NCI-H524 (cell line): Measurements from ENCODE around the gene CDK5RAP1.
"Not testable (repeated sequence)": the region's sequence is repeated elsewhere in the genome, so short reads cannot be mapped to it uniquely, and the experiment has no call there.

Source experiments
- DNase-seq, 2 experiments: peaks; one replicate each; lab custom pipeline; 2025; lab: John Stamatoyannopoulos, UW

The CDK5RAP1 gene, protein sequence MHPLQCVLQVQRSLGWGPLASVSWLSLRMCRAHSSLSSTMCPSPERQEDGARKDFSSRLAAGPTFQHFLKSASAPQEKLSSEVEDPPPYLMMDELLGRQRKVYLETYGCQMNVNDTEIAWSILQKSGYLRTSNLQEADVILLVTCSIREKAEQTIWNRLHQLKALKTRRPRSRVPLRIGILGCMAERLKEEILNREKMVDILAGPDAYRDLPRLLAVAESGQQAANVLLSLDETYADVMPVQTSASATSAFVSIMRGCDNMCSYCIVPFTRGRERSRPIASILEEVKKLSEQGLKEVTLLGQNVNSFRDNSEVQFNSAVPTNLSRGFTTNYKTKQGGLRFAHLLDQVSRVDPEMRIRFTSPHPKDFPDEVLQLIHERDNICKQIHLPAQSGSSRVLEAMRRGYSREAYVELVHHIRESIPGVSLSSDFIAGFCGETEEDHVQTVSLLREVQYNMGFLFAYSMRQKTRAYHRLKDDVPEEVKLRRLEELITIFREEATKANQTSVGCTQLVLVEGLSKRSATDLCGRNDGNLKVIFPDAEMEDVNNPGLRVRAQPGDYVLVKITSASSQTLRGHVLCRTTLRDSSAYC

DNA sequence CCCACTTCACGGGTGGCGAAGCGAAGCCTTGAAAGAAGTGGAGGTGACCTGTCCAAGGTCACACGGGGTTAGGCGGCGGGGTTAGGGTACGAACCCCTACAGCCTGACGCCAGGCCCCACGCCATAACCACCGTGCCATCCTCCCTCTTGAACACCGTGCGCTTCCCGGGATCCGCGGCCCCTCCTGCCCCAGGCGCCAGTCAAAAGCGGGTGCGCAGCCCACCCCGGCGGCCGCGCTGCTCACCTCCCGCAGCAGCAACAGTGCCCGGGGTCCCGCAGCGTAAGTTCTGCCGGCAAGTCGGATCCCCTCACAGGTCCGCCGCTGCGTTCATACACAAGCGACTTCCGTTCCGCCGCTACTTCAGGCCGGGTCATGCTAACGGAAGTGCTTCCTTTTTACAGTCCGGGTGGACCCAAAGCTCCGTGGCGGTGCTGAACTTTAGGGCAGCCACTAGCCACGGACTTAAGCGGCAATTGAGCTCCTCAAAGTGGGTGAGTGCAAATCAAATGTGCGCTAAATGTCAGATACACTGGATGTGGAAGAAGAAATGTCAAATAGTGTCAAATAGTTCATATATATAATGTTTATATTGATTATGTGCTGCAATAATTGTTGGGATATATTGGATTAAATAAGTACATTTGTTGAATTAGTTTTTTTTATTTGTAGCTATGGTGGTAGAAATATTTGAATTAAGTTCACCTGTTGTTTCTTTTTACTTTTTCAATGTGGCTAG lies at the start of gene CDK5RAP1:
Gene CDK5RAP1, minus strand, starts transcription at position 336 of the 737 bp plus-strand sequence. CDS start 4,455 bp downstream, outside the sequence.
- DNase-seq: peak; percentile 86 to 97

DNA sequence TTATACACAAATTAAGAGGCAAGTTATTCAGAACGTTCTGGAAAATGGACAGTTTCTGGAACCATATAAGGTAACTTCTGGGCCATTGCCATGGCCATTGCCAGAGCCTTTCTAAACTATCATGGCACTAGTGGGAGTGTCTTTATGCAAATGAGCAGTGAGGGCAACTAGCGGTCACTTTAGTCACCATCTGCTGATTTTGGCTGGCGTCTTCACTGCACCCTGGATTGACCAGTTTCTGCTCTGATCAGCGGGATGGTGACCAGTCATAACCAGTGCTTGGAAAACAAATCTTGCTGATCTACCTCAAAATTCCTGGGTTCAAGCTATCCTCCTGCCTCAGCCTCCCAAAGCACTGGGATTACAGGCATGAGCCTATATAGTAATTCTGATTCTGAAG lies 49.5 kb upstream of the CDK5RAP1 start:
- DNase-seq: peak in 1 of 2 experiments; percentile 15

DNA sequence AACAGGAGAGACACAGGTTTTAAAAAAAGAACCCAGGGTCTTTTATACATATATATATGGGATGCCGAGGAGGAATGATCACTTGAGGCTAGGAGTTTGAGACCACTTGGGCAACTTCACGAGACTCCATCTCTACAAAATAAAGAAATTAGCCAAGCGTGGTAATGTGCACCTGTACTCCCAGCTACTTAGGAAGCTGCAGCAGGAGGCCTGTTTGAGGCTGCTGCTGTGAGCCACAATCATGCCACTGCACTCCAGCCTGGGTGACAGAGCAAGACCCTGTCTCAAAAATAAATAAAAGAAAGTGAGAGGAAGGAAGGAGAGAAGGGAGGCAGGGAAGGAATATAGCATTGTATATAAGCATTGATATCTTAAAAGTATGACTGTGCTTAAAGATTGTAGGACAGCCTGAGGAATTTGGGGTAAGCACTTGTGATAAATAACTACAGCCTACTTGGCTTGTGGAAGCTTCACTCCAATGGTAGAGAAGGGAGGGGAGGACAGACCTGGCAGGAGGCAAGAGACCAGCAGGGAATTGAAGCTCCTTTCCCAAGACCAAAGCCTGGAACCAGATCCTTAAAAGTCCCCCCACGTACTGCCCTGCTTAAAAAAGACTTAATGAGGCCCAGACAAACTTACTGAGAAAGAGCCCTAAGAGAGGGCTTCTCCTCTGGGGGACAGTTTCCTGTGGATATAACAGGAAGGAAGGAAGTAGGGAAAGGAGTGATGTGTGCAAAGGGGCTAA lies 44.7 kb upstream of the CDK5RAP1 start:
- DNase-seq: peak in 1 of 2 experiments; percentile 16

DNA sequence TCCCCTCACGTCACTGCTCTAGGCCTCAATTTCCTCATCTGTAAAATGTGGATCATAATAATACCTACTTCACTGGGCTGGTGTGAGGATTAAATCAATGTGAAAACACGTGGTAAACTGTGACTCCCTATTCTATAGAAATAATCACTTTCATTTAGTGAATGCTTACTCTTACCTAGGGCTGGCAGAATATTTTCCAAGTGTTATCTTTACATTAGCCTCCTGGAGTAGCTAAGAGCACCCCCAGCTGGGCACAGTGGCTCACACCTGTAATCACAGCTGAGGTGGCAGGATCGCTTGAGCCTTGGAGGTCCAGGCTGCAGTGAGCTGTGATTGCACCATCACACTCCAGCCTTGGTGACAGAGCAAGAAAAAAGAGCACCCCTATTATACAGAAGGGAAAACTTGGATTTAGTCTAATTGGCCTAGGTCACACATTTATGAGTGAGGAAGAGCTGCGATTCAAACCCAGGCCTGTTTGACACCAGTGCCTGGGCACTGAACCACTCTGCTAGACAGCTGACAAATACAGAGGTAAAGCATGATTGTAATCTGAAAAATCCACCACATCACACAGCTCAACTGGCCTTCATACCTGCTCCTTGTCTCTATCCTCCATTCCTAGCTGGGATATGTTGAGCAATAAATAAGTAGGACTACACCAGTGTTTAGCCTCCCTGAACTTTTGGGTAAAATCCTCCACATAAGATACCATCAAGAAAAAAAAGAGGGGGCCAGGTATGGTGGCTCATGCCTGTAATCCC lies 43.7 kb upstream of the CDK5RAP1 start:
- peak in 1 of 2 experiments; percentile 48 for DNase-seq

DNA sequence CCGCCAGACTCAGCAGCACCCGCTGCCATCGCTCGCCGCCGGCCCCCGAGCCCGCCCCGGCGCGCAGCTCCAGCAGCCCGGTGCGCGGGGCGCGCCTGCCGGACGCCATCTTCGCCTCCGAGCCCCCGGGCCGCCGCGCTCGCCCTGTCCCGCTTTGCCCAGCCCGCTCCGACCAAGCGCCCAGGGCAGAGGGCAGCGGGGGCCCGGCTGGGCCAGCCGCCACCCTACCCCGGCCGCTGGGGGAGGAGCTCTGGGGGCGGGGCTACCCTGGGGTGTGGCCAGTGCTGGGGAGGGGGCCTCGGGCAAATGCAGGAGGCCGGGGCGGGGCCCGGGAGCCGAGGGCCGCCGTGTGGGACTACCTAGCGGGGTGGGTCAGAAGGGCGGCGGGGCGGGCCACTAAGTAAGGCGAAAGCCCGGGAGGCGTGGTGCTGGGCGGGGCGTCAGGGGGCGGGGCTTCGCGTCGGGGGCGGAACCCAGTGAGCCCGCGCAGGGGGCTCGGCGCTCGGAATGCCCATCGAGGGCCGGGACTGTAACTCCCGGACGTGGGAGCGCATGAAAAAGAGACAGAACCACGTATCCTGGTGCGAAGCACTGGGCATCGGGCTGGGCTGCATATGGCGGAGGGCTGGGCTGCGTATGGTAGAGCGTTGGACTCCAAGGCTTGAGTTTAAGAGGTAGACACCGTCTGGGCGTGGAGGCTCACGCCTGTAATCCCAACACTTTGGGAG lies 42.4 kb upstream of the CDK5RAP1 start, which contains the start of gene SNTA1:
Gene SNTA1, minus strand, starts transcription at position 252 of the 728 bp plus-strand sequence. Its CDS starts 143 bp downstream, at position 109.
- peak; percentile 85 to 91 for DNase-seq

DNA sequence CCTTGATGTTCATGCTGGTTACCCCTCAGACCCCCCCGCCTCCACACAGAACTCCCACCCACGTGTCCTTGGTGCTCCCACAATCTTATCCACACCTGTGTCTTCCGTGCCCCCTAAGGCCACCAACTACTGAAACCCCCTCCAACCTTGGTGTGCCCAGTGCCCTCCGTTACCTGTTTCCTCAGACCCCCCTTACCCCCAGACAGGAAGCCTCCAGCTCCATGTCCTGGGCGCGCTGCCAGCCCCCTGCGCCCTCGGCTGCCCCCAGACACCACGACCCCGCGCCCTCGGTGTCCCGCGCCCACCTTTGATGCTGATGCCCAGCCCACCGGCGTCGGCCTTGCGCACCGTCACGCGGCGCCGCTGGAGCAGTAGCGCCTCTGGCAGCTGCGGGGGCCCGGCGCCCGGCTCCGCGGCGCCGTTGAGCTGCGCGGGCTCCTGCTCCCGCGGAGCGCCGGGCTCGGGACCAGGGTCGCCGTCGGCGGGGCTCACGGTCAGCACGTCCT lies 41.7 kb upstream of the CDK5RAP1 start:
- no peak for DNase-seq

DNA sequence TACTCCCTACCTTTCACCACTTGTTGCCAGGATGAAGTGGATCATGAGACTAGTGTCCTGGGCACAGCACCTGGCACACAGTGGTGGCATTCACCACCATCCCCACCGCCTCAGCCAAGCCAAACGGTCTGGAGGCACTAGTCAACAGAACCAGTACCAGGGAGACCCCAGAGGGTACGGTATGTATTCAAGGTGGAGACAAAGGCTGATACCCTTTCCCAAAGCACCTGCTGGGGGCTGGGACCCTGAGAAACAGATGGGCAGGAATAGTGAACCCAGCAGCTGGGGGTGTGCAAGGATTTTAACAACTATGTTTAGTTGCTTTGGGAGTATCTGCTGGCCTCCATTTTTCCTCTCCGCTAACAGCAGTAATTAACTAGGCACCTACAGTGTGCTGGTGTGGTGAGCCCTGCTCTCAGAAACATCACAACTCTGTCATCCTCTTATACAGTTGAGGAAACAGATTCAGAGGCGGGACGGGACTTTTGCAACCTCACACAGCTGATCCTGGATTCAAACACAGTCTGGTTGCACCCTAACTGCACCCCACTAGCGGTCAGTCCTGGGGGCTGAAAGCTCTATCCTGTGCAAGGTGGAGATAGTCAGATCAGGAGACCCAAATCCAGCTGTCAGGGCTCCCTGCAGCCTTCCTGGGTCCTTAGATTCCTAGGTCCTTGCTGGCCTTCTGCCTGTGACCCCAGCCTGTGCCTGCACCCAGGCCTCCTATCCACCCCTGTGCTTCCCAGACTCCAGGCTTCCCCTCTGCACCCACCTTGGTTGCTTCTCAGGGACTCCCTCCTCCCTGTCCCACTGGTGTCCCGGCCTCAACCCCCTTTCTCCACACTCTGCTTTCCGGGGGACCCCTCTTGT lies 41.1 kb upstream of the CDK5RAP1 start:
- DNase-seq: no peak

DNA sequence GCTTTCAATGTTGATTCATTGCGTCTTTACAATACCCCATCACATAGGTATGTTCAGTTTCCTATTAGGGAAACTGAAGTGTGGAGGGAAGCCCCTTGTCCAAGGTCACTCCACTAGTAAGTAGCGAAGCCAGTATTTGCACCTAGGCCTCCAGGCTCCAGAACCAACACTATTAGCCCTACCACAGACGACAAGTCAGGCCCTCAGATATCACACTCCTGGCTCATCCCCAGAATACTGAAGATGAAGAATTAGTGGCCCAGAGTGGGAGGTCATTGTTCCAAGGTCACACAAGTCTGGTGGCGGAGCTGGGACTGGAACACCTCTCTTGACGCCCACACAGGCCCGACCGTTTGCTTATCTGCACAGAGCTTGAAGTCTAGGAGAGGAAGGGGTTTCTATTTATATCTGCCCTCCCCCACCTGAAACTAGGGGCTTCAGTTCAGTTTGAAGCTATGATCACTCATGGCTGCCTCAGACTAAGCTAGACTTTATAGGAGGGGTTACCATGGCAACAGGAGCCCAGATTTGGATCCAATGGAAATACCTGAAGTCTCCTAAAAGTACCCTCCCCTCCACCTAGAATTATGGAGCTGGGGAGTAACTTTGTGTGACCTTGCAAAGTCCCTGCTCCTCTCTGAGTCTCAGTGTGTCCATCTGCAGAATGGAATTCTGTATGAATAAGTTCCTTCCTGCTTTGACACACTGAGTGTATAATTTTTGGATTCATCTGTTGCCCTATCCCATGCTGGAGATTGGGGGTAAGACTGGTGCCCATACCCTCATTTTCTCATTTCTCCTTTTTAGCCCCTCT lies 40.0 kb upstream of the CDK5RAP1 start:
- DNase-seq: peak in 1 of 2 experiments; percentile 53

DNA sequence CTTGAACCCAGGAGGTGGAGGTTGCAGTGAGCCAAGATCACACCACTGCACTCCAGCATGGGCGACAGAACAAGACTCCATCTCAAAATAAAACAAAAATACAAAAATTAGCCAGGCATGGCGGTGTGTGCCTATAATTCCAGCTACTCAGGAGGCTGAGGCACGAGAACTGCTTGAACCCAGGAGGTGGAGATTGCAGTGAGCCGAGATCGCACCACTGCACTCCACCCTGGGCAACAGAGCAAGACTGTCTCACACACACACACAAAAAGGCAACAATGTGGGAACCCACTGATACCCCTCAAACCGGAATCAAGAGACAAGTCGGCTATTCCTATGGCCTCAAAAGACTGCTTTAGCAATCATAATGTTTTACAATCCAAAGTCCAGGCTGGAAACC lies 39.2 kb upstream of the CDK5RAP1 start:
- DNase-seq: not testable (repeated sequence)

DNA sequence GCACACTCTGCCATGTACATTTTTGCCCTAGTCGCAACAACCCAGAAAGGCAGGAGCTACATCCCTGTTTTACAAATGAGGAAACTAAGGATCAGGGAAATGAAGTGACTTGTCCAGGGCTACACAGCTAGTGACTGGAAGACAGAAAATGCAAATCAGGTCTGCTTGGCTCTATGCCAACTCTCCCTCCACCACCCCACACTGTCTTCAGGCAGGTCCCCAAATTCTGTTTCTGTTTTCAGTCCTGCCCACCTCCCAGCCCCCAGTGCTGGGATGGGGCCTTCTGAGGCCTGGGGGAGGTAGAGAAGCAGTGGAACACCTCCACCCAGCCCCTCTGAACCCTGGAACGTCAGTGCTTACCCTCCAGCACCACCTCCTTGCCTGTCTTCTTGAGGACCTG lies 37.2 kb upstream of the CDK5RAP1 start:
- DNase-seq: no peak

DNA sequence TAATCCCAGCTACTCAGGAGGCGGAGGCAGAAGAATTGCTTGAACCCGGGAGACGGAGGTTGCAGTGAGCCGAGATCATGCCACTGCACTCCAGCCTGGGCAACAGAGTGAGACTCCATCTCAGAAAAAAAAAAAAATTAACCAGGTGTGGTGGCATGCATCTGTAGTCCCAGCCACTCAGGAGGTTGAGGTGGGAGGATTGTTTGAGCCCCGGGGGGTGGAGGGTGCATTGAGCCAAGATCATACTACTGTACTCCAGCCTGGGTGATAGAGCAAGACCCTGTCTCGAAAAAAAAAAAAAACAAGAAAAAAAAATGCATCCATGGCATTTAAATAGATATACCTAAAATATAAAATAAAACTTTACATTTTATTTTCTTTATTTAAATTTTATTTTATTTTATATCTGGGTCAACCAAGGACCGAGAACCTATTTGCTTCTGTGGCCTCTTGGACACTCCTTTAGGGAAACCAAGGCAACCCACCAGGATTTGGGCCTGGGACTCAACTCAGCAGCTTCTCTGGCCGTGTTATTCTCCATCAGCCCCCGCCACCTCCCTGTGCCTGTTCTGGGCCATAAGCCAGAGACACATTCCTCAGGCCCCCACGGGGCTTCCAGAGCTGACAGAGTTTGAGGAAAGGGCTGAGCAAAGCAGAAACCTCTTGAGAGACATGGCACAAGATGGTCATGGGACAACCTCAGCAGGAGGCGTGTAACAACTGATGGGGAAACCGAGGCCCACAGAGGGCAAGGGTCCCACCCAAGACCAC lies 36.0 kb upstream of the CDK5RAP1 start:
- DNase-seq: no peak

DNA sequence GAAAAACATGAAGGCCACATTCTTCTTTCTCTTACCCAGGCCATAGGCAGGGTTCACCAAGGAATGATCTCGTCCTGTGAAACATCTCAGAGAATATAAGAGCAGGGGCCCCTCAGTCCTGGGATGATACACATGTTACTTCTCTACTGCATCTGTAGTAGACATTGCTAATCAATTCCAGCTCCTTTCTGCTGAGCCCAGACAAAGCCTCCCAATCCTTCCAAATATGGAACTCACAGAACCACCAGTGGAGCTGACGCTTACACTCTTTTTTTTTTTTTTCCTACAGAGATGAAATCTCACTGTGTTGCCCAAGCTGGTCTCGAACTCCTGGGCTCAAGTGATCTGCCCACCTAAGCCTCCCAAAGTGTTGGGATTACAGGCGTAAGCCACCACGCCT lies 33.1 kb upstream of the CDK5RAP1 start:
- DNase-seq: no peak

DNA sequence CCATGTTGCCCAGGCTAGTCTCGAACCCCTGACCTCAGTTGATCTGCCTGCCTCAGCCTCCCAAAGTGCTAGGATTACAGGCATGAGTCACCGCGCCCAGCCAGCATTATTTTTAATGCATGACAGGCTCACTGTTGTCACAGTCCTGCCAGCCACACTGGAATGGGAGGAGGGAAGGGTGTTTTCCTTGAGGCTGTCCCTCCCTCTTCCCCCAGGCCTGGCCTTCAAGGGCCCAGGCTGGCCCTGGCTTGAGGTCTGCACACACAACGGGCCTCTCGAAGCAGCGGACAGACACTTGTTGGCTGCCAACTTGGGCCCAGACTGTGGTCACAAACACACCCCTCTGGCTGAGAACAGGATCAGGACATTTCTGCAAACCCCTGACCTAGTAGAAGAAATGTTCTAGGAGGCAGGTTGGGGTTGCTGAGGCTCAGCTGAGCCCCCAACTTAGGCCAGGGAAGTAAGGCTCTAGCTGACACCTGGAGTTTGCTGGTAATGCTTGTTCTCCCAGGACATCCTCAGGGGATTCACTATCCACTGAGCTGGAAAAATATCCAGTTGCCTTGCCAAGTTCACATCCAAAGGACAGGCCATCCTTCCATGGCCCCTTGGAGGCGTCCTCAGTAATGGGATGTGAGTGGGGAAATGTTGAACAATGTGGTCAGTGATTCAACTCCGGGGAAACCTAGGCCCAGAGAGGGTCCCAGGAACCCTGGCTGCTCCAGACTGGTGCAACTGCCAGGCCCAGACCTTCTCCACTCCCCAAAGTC lies 32.3 kb upstream of the CDK5RAP1 start:
- no peak for DNase-seq

DNA sequence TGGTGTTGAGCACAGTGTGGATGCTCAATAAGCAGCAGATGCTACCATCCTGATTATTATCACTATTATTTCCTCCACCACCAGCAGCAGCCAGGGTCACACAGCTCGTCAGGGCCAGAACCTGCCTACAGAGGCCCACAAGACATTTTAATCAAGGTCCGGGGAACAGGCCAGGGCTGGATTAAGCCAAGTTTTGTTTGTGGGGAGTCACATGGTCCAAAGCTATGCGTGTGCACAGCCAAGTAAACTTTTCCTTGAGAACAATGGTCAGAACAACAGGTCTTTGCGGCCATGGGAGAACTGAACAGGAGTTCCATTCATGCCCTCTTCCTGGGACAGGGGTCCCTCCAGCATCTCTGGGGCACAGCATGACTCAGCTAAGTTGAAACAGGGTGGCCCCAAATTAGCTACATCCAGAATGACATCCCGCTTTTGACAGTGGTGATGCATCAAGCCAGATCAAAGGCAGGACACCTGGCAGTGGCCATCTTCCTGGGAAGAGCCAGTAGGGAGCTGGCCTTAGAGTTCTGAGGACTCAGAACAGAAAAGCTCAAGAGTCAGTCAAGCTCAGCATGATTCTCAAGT lies 30.6 kb upstream of the CDK5RAP1 start:
- no peak for DNase-seq

DNA sequence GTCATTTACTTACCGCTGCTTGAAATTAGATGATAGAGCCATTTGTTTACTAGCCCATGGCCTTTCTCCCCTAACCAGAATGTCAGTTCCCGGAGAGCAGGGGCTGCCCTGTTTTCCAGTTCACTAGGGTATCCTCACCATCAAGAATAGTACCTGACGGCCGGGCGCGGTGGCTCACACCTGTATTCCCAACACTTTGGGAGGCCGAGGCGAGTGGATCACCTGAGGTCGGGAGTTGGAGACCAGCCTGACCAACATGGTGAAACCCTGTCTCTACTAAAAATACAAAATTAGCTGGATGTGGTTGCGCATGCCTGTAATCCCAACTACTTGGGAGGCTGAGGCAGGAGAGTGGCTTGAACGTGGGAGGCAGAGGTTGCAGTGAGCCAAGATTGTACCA lies 22.6 kb upstream of the CDK5RAP1 start:
- DNase-seq: not testable (repeated sequence)

DNA sequence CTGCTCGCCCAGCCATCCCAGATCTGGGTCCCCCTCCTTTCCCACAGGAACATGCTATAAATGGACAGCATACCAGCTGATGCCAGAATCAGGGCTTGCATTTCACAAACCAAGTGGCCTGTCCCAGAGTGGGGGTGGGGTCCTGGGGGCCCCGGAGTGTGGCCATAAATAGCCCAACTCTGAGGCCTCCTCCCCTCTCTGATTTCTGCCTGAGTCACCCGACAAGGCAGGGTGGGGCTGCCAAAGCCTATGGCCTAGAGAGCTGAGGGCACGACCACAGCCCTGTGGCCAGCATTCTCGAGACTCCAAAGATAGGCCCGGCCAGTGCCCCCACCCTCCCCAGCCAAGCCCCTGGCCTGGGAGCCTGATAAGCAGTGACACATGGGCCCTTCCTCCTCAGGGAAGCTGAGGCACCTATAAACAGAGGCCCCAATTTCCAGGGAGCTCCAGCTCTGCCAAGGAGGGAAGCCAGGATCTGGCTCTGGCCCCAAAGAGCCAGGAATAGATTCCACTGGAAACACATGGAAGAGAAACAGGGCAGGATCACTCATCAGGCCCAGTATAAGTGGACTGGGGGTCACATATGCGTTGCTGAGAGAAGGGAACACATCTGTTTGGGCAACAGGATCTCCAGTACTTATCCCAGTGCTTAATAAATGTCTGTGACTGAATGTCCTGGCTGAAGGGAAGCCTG lies 22.0 kb upstream of the CDK5RAP1 start:
- peak in 1 of 2 experiments; percentile 55 for DNase-seq
